Gastrocnemius medialis (tissue), 4 donors: ENCODE measurements around the gene PRCC. TPM values are rescaled to one million over a fixed set of nuclear protein-coding genes. Genes with fewer than 3 reads are reported as not detected.

Experiments used
- ATAC-seq, 2 donors: fragments of 150-250 bp; one replicate each; pipeline ENCODE4 v1.9.1; 2016
- DNase-seq, 2 donors: peaks; one replicate each; pipeline ENCODE4 v3.0.0-alpha.2; 2019
- H3K27ac ChIP-seq, 4 donors: fragments of 200-600 bp; sonication (generic); 1 replicate in 1 of 4; 2 replicates in 3 of 4; pipeline ENCODE4 v1.5.1; 2016 to 2018; ENCODE audit warnings: mild to moderate bottlenecking in 2 of 4, moderate library complexity in 1 of 4
- H3K27me3 ChIP-seq, 3 donors: fragments of 200-600 bp; sonication (generic) in 2 of 3; 1 replicate in 1 of 3; 2 replicates in 2 of 3; pipeline versions ENCODE4 v1.5.1 to v1.6.0; 2016 to 2019; ENCODE audit warnings: mild to moderate bottlenecking in 1 of 3, moderate library complexity in 1 of 3
- H3K36me3 ChIP-seq, 2 donors: fragments of 200-600 bp; sonication (generic) in 1 of 2; one replicate each; pipeline ENCODE4 v1.5.1; 2017 to 2018
- H3K4me1 ChIP-seq, 2 donors: fragments of 200-600 bp; sonication (generic) in 1 of 2; one replicate each; pipeline ENCODE4 v1.5.1; 2016 to 2017; ENCODE audit warnings: mild to moderate bottlenecking in 2 of 2
- H3K4me3 ChIP-seq, 4 donors: fragments of 200-600 bp; sonication (generic) in 3 of 4; 1 replicate in 1 of 4; 2 replicates in 3 of 4; pipeline ENCODE4 v1.5.1; 2016 to 2019; ENCODE audit warnings: mild to moderate bottlenecking in 2 of 4
- H3K9me3 ChIP-seq, 3 donors: fragments of 200-600 bp; sonication (generic) in 2 of 3; 1 replicate in 1 of 3; 2 replicates in 2 of 3; pipeline ENCODE4 v1.5.1; 2016 to 2019
- POLR2A ChIP-seq, 2 donors: fragments of 450-650 bp; IDR thresholded peaks; one replicate each; pipeline ENCODE4 v1.6.1; 2017; ENCODE audit warnings: antibody characterized with exemption in 2 of 2, mild to moderate bottlenecking in 2 of 2, moderate library complexity in 2 of 2
- in situ Hi-C, 4 donors: fragments of 200-750 bp; cut with MboI; loops; one replicate each; pipeline versions ENCODE4 v1.15.0 to v1.8.0; 2017; ENCODE audit warnings: low sequenced_read_pairs in 4 of 4
- intact Hi-C: fragments of 100-400 bp; cut with DNase I; formaldehyde crosslinking; loops from one replicate; pipeline ENCODE4 v1.15.1; 2023; ENCODE audit warnings: low total_unique reads
- total RNA-seq, 4 donors: library from RNA; depleted of rRNA; stranded (reverse); fragments of >200 nt; gene quantifications; one replicate each; pipeline versions ENCODE4 v1.1.0 to v1.2.3, GENCODE V29; 2016
- TF ChIP-seq, protein P1 (sequence below), 5 experiments: fragments of 450-650 bp in 3 of 5; fragments of 200-600 bp in 2 of 5; sonication (generic) in 2 of 5; IDR thresholded peaks in 4 of 5; conservative IDR thresholded peaks in 1 of 5; 1 replicate in 4 of 5; 2 replicates in 1 of 5; pipeline ENCODE4 v1.5.1; 2016 to 2019; ENCODE audit warnings: antibody characterized with exemption in 5 of 5, mild to moderate bottlenecking in 3 of 5, moderate library complexity in 3 of 5

PRCC gene
- total RNA-seq, 4 donors from 2014 or later, result 42.8 to 62.3 (median 46.5) TPM

GRCh38 chr1:156841295-156841855 lies 74.0 kb downstream of the PRCC start:
- ATAC-seq, result no peak
- Histone ChIP-seq H3K4me3 (no peak overlapping the region), H3K27ac (no peak overlapping the region), H3K9me3 (no peaks in the 10 kb centered on the region), H3K27me3 (peaks cover 17 to 34% (median 30%) of the 10 kb centered on the region in 3 donors), H3K36me3 (no peaks in the 10 kb centered on the region), H3K4me1 (no peaks in the 10 kb centered on the region)
- DNase-seq, result no peak
- TF ChIP-seq POLR2A (IDR thresholded peaks at IDR 0.05), result no peak
- TF ChIP-seq, protein P1, sequence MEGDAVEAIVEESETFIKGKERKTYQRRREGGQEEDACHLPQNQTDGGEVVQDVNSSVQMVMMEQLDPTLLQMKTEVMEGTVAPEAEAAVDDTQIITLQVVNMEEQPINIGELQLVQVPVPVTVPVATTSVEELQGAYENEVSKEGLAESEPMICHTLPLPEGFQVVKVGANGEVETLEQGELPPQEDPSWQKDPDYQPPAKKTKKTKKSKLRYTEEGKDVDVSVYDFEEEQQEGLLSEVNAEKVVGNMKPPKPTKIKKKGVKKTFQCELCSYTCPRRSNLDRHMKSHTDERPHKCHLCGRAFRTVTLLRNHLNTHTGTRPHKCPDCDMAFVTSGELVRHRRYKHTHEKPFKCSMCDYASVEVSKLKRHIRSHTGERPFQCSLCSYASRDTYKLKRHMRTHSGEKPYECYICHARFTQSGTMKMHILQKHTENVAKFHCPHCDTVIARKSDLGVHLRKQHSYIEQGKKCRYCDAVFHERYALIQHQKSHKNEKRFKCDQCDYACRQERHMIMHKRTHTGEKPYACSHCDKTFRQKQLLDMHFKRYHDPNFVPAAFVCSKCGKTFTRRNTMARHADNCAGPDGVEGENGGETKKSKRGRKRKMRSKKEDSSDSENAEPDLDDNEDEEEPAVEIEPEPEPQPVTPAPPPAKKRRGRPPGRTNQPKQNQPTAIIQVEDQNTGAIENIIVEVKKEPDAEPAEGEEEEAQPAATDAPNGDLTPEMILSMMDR (IDR thresholded peaks at IDR 0.05 in 4 of 5, conservative IDR thresholded peaks at IDR 0.05 in 1 of 5), result no peak
- in situ Hi-C loops, result no loop called here
- intact Hi-C loops, result no loop called here

DNA sequence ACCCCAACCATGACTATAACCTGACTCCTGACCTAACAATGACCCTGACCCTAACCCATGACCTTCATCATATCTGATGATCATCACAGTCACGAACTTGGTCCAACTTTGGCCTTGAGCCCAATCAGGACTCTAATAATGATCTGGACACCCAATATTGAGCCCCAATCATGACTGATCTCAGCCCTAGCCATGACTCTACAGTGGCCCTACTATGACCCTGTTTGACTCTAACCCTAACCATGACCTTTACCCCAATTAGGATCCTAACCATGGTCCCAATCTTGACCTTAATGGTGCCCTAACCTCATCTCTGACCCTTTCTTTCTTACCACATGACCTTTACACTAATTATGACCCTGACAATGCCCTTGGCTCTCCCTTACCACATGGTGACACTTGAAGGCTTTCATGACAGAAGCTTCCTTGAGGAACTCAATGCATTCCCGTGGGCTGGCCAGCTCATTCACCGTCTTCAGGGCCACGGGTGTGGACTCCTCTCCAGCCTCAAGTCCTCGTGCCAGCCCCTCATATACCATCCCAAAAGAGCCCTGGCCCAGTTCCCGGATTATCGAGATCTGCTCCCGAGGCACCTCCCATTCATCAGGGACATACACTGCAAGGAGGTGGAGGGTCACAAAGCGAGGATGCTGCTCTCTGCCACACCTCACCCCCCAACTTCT lies 75.4 kb downstream of the PRCC start:
- intact Hi-C loops (no loop called here), in situ Hi-C loops (no loop called here)
- DNase-seq, result no peak
- no peak overlapping the region for H3K4me3 ChIP-seq
- no peak overlapping the region for H3K27ac ChIP-seq
- no peaks in the 10 kb centered on the region for H3K9me3 ChIP-seq
- no peak for TF ChIP-seq POLR2A (IDR thresholded peaks at IDR 0.05)
- TF ChIP-seq, protein P1 (IDR thresholded peaks at IDR 0.05 in 4 of 5, conservative IDR thresholded peaks at IDR 0.05 in 1 of 5), result no peak
- H3K36me3 ChIP-seq, result no peaks in the 10 kb centered on the region
- ATAC-seq, result no peak
- no peaks in the 10 kb centered on the region for H3K4me1 ChIP-seq
- H3K27me3 ChIP-seq, result peaks cover 17 to 34% (median 30%) of the 10 kb centered on the region in 3 donors

- no peak for ATAC-seq
Observed at GRCh38 chr1:156844102-156844501, 76.8 kb downstream of the PRCC start.

GRCh38 chr1:156844638-156845037 lies 77.3 kb downstream of the PRCC start:
- H3K27me3 ChIP-seq, result peaks cover 17 to 39% (median 29%) of the 10 kb centered on the region in 3 donors
- intact Hi-C loops (no loop called here), in situ Hi-C loops (no loop called here)
- TF ChIP-seq, protein P1 (IDR thresholded peaks at IDR 0.05 in 4 of 5, conservative IDR thresholded peaks at IDR 0.05 in 1 of 5), result no peak
- TF ChIP-seq POLR2A (IDR thresholded peaks at IDR 0.05), result no peak
- no peak overlapping the region for H3K4me3 ChIP-seq
- DNase-seq (no peak), ATAC-seq (no peak)
- H3K9me3 ChIP-seq, result no peaks in the 10 kb centered on the region
- no peak overlapping the region for H3K27ac ChIP-seq
- H3K36me3 ChIP-seq, result no peaks in the 10 kb centered on the region
- H3K4me1 ChIP-seq, result no peaks in the 10 kb centered on the region

More at GRCh38 chr1:156844102-156844501, 76.8 kb downstream of the PRCC start:
- no peak for DNase-seq
- Histone ChIP-seq H3K27me3 (peaks cover 17 to 37% (median 29%) of the 10 kb centered on the region in 3 donors), H3K9me3 (no peaks in the 10 kb centered on the region), H3K4me3 (no peak overlapping the region), H3K4me1 (no peaks in the 10 kb centered on the region), H3K27ac (no peak overlapping the region), H3K36me3 (no peaks in the 10 kb centered on the region)
- intact Hi-C loops, result no loop called here
- in situ Hi-C loops, result no loop called here
- no peak for TF ChIP-seq POLR2A (IDR thresholded peaks at IDR 0.05)
- TF ChIP-seq, protein P1 (IDR thresholded peaks at IDR 0.05 in 4 of 5, conservative IDR thresholded peaks at IDR 0.05 in 1 of 5), result no peak
